HG03460 (cell line): ENCODE results near the gene CXCR5.

Experiments used
- ATAC-seq: cut with Tn5 transposase; IDR thresholded peaks from one replicate; pipeline ENCODE4 v1.9.1; 2021; ENCODE audit not compliant: unreplicated experiment

Gene CXCR5

DNA sequence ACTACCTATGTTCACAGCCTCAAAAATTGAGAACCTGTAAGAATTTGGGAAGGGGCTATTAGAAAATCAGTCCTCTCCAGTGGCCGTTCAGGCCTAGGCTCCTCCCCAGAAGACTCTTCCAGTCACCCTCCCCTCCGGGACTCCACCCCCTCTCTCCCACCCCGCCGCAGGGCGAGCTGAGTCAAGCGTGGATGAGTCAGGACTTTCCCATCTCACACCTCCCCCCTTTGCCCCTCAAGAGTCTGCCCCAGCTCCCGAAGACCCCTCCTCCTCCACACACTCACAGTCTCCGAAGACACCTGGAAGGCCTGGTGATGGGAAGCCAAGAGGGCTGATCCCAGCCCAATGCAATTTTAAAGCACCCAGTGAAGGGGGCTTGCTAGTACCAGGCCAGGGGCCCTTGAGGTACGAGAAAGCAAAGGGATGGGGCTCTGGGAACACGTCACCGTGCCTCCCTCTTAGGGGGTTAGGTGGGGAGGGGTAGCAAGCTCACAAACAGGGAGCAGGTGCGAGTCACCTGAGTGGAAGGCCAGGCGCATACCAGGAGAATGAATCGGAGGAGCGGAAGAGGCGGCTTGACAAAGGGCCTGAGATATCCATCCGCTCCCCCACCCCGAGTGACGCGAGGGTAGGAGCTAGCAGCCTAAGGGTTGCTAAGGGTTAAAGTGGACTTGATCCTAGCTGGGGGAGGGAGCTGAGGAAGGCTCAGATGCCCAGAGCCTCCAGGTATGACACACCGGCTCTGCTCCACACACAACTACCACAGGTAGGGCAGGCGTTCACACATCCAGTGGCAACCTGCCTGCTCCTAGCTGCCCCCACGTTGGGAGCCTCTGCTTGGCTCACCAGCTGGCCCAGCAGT lies 28.4 kb downstream of the CXCR5 start:
- no peak for ATAC-seq

DNA sequence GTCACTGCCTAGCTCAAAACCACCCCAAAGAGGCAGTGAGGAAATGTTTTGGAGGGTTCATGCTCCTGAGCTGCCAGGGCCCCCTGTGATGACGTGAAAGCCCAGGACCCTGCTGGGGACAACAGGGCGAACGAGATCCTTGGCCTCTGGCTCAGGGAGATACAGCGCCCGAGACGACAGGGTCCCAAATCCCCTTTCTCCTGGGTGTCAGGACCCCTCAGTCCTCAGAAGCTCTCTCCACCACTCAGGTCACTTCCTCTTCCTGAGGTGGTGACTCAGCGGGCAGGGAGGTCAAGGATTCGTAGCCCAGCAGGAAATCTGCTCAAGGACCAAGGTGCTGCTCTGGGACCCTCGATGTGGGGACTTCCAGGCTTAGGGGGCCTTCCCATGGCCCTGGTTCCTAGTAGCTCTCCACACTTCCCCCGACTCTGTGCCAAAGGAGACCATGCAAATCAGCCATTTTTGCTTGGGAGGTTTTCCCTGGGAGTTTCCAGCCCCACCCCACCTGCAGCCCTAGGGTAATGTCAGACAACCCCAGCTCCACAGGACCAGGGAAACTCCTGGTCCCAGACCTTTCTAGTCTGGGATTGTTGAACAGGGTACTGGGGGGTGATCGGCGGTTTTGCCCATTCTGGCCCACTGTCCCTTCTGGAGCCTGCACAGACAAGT lies 29.2 kb downstream of the CXCR5 start:
- no peak for ATAC-seq

DNA sequence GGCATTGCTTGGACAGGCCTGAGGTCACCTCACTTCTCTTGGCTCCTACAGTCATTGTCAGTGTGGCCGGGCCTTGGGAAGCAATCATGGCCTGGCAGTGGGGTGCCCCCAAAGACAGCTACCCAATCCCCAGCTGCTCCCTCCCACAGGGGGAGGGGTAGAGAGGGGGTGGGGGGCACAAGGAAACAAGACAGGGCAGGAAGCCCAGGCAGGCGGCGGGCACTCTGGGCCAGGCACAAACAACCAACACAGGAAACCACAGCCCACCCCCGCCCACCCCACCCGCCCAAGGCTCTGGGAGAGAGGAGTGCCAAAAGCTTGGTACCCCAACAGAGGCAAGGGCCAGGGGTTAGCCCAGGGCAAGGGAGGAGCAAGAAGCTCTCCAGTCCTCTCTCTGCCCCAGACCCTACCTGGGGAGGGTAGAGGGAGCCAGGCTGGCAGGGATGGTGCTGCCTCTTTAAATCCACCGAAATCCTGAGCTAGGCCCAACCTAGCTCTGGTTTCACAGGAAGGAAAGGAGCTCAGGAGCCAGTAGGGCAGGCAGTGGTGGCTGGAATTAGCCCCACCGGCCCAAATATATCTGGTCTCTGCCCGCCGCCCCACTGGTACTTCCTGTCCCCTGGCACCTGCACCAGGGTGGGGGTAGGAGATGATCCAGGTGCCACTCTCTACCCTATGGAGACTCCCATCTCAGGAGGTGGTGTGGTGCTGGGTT lies 29.9 kb downstream of the CXCR5 start:
- no peak for ATAC-seq

GRCh38 chr11:118914178-118914918 lies 30.7 kb downstream of the CXCR5 start:
- ATAC-seq, result no peak

GRCh38 chr11:118914987-118915386 lies 31.3 kb downstream of the CXCR5 start:
- no peak for ATAC-seq

- ATAC-seq, result no peak
These were observed 31.7 kb downstream of the CXCR5 start for GRCh38 chr11:118915396-118915795.

GRCh38 chr11:118915941-118916841 lies 32.5 kb downstream of the CXCR5 start:
- ATAC-seq, result no peak

- no peak for ATAC-seq
These were observed 33.2 kb downstream of the CXCR5 start for GRCh38 chr11:118916842-118917388.

- no peak for ATAC-seq
These were observed 33.9 kb downstream of the CXCR5 start for GRCh38 chr11:118917481-118918127.

GRCh38 chr11:118918128-118918685 lies 34.5 kb downstream of the CXCR5 start:
- ATAC-seq, result no peak

GRCh38 chr11:118918686-118919280 lies 35.1 kb downstream of the CXCR5 start:
- ATAC-seq, result no peak

- no peak for ATAC-seq
These were observed 37.6 kb downstream of the CXCR5 start for GRCh38 chr11:118921121-118921928.

GRCh38 chr11:118921929-118922744 lies 38.4 kb downstream of the CXCR5 start:
- ATAC-seq, result no peak

DNA sequence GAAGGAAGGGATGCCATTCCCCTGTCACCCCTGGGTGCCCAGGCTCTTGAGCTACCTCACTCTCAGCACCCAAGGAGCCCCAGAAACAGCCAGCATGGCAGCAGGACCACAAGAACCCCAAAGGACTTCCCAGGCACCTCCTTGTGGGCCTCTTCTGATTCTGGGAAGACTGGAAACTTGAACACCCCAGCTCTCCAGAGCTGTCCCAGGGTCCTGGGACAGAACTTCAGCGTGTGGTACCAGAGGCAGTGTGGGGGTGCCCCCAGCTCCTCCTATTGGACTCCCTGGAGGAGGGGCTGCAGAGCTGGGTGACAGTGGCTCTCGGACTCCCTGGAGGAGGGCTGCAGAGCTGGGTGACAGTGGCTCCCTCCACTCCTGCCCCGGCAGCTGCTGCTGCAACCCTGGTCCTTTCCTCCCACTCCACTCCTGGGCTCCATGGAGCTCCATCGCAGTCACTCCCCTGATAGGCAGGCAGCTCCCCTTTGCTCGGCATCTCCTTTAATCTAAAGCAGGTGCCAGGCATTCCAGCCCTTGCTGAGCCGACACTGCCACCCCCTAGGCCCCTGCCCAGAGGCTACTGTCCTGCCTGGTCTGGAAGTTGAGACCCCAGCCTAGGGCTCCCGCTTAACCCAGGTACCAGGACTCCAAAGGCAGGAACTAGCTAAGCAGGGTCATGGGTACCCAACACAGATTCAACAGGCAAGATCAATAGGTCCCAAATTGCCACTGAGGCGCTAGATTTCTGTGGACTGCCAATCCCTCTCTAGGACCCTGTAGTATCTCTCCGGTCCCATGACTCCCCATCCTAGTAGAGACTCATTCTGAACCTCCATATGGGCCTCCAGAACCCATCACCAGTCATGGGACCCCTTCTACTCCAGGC lies 39.3 kb downstream of the CXCR5 start:
- no peak for ATAC-seq

DNA sequence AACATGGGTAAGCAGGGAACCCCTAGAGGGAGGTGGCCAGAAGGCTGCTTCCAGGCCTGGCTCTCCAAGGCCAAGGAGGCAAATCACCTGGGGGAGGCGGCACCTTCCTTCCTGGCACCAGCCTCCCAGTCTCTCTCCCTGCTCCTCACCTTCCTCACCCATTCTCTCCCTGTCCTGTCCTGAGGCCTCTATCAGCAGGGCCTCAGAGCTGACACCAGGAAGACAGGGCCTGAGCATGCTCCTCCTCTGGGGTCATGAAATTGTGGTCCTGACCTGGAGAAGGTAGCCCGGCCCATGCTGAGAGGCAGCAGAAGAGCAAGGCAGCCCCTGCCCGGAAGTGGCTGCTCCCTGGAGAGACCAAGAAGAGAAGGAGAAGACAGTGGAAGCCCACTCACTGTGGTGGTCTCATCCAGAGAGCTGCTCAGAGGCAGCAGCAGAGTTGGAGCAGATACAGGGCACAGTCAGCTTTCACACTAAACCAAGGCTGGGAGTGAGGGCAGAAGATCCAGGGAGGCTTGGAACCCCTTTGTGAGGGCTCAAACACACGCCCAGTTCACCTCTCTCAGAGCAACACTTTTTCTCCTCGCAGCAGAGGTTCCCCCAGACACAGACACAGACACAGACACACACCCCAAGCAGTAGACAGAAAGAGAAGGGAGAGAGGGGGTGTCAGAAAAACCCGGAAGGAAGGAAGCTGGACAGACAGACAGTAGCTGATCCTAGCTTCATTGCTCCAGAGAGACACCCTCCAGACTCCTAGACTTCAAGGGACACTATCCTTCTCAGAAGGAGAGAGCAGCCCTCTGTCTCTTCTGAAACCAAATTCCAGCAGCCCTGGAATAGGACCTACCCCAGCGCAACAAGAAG lies 40.3 kb downstream of the CXCR5 start:
- no peak for ATAC-seq
